ENCODE results near the gene CYP4X1.
"Not testable (repeated sequence)": the region's sequence is repeated elsewhere in the genome, so short reads cannot be mapped to it uniquely, and the experiment has no call there.

The CYP4X1 gene

GRCh38 chr1:47023268-47024140 lies at the start of gene CYP4X1:
CYP4X1 (plus strand) TSS chr1:47023669; CDS start chr1:47023818, 149 bp downstream.
- no peak within 1 kb of the TSS for H3K9ac ChIP-seq (ENCODE audit: low read length)
- H3K4me1 ChIP-seq (ENCODE audit: control insufficient read depth, insufficient read depth, low read length) = no peaks in the 10 kb centered on the region
- no peaks in the 10 kb centered on the region for H3K36me3 ChIP-seq (ENCODE audit: control insufficient read depth, insufficient read depth, low read length)
- H3K27ac ChIP-seq (ENCODE audit: low read depth, low read length) = no peak within 1 kb of the TSS
- no peak within 1 kb of the TSS for H3K4me3 ChIP-seq (ENCODE audit: low read length)
- no peaks in the 10 kb centered on the region for H3K27me3 ChIP-seq (ENCODE audit: control insufficient read depth, insufficient read depth, low read length)

GRCh38 chr1:46983166-46983829 lies 40.2 kb upstream of the CYP4X1 start:
- H3K27ac ChIP-seq (ENCODE audit: low read depth, low read length) = no peak overlapping the region
- H3K9ac ChIP-seq (ENCODE audit: low read length) = no peak overlapping the region
- no peaks in the 10 kb centered on the region for H3K36me3 ChIP-seq (ENCODE audit: control insufficient read depth, insufficient read depth, low read length)
- H3K4me3 ChIP-seq (ENCODE audit: low read length) = no peak overlapping the region
- H3K27me3 ChIP-seq (ENCODE audit: control insufficient read depth, insufficient read depth, low read length) = no peaks in the 10 kb centered on the region
- no peaks in the 10 kb centered on the region for H3K4me1 ChIP-seq (ENCODE audit: control insufficient read depth, insufficient read depth, low read length)

GRCh38 chr1:46983830-46984586 lies 39.5 kb upstream of the CYP4X1 start:
- H3K36me3 ChIP-seq (ENCODE audit: control insufficient read depth, insufficient read depth, low read length) = no peaks in the 10 kb centered on the region

DNA sequence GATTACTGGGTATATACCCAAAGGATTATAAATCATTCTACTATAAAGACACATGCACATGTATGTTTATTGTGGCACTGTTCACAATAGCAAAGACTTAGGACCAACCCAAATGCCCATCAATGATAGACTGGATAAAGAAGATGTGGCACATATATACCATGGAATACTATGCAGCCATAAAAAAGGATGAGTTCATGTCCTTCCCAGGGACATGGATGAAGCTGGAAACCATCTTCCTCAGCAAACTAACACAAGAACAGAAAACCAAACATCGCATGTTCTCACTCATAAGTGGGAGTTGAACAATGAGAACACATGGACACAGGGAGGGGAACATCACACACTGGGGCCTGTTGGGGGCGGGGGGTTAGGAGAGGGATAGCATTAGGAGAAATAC lies 32.9 kb upstream of the CYP4X1 start:
- not testable (repeated sequence) for H3K9ac ChIP-seq (ENCODE audit: low read length); H3K27me3 ChIP-seq (ENCODE audit: control insufficient read depth, insufficient read depth, low read length); H3K4me3 ChIP-seq (ENCODE audit: low read length); H3K4me1 ChIP-seq (ENCODE audit: control insufficient read depth, insufficient read depth, low read length); H3K36me3 ChIP-seq (ENCODE audit: control insufficient read depth, insufficient read depth, low read length); H3K27ac ChIP-seq (ENCODE audit: low read depth, low read length)

More at GRCh38 chr1:46983830-46984586, 39.5 kb upstream of the CYP4X1 start:
- Histone ChIP-seq H3K4me3 (ENCODE audit: low read length) (no peak overlapping the region), H3K9ac (ENCODE audit: low read length) (no peak overlapping the region), H3K27ac (ENCODE audit: low read depth, low read length) (no peak overlapping the region), H3K4me1 (ENCODE audit: control insufficient read depth, insufficient read depth, low read length) (no peaks in the 10 kb centered on the region), H3K27me3 (ENCODE audit: control insufficient read depth, insufficient read depth, low read length) (no peaks in the 10 kb centered on the region)

DNA sequence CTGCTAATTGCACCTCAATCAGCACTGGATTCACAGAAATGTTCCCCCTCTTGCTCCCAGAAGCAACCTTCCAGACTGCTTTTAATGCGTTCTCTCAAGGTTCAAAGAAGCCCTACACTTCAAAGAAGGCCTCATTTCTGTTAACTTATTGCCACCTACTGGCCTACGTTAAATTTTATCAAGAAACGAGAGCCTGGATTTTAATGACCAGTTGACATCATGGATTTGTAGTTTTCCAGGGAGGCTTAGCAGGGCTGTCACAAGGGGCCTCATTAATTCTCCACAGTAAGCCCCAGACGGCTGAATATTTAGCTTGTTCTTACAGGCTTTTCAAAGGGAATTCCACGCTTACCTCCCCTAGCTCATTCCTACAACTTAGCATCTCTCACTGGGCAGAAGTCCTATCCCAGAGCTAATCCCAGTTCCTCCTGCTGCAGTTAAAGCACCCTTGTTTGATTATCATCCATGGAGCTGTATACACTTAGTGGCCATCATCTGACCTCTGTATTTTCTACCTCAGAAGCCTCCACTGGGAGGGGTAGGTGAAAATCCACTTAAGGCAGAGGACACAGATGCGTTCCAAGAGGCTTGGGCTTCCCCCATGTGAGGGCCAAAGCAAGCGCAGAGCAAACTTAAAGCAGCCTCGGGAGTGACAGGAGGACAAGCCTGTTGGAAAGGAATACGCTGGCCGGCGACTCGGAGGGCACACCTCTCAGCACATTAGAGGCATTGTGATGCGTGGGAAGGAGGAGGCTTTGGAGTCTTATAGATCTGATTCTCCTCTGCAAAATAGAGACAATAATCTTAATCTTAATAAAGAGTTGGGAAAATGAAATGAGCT lies 32.2 kb upstream of the CYP4X1 start:
- Histone ChIP-seq H3K4me1 (ENCODE audit: control insufficient read depth, insufficient read depth, low read length) (no peaks in the 10 kb centered on the region), H3K27ac (ENCODE audit: low read depth, low read length) (no peak overlapping the region), H3K9ac (ENCODE audit: low read length) (no peak overlapping the region), H3K36me3 (ENCODE audit: control insufficient read depth, insufficient read depth, low read length) (no peaks in the 10 kb centered on the region), H3K27me3 (ENCODE audit: control insufficient read depth, insufficient read depth, low read length) (no peaks in the 10 kb centered on the region), H3K4me3 (ENCODE audit: low read length) (no peak overlapping the region)

- Histone ChIP-seq H3K27me3 (ENCODE audit: control insufficient read depth, insufficient read depth, low read length) (no peaks in the 10 kb centered on the region), H3K27ac (ENCODE audit: low read depth, low read length) (no peak overlapping the region), H3K9ac (ENCODE audit: low read length) (no peak overlapping the region), H3K36me3 (ENCODE audit: control insufficient read depth, insufficient read depth, low read length) (no peaks in the 10 kb centered on the region), H3K4me1 (ENCODE audit: control insufficient read depth, insufficient read depth, low read length) (no peaks in the 10 kb centered on the region), H3K4me3 (ENCODE audit: low read length) (no peak overlapping the region)
Measured at GRCh38 chr1:46996659-46997281, 26.7 kb upstream of the CYP4X1 start.

DNA sequence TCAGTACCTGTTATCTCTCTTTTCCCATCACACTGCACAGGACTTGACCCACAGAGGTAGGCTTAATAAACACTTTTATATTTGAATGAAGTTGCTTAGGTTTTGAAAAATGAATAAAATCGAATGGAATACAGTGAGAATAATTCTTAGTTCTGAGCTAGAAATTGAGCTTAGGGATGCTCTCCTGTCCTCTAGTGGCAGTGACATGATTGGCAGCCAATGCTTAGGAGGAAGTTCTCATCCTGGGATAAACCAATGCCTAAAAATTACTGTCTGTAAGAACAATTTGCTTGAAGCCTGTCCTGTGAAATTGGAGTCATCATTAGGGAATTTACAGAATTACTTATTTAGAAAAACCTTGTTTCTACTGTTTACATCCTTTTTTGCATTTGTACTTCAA lies 21.3 kb upstream of the CYP4X1 start:
- Histone ChIP-seq H3K27me3 (ENCODE audit: control insufficient read depth, insufficient read depth, low read length) (no peaks in the 10 kb centered on the region), H3K36me3 (ENCODE audit: control insufficient read depth, insufficient read depth, low read length) (no peaks in the 10 kb centered on the region)

GRCh38 chr1:47003896-47004403 lies 19.5 kb upstream of the CYP4X1 start:
- Histone ChIP-seq H3K4me3 (ENCODE audit: low read length) (no peak overlapping the region), H3K27me3 (ENCODE audit: control insufficient read depth, insufficient read depth, low read length) (no peaks in the 10 kb centered on the region), H3K27ac (ENCODE audit: low read depth, low read length) (no peak overlapping the region), H3K9ac (ENCODE audit: low read length) (no peak overlapping the region), H3K4me1 (ENCODE audit: control insufficient read depth, insufficient read depth, low read length) (no peaks in the 10 kb centered on the region), H3K36me3 (ENCODE audit: control insufficient read depth, insufficient read depth, low read length) (no peaks in the 10 kb centered on the region)

More for the DNA sequence above, 21.3 kb upstream of the CYP4X1 start:
- Histone ChIP-seq H3K4me3 (ENCODE audit: low read length) (no peak overlapping the region), H3K9ac (ENCODE audit: low read length) (no peak overlapping the region), H3K27ac (ENCODE audit: low read depth, low read length) (no peak overlapping the region), H3K4me1 (ENCODE audit: control insufficient read depth, insufficient read depth, low read length) (no peaks in the 10 kb centered on the region)

DNA sequence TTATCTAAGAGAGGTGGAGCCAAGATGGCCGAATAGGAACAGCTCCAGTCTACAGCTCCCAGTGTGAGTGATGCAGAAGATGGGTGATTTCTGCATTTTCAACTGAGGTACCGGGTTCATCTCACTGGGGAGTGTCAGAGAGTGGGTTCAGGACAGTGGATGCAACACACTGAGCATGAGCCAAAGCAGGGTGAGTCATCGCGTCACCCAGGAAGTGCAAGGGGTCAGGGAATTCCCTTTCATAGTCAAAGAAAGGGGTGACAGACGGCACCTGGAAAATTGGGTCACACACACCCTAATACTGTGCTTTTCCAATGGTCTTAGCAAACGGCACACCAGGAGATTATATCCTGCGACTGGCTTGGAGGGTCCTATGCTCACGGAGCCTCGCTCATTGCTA lies 17.0 kb upstream of the CYP4X1 start:
- H3K27me3 ChIP-seq (ENCODE audit: control insufficient read depth, insufficient read depth, low read length); H3K27ac ChIP-seq (ENCODE audit: low read depth, low read length); H3K9ac ChIP-seq (ENCODE audit: low read length); H3K36me3 ChIP-seq (ENCODE audit: control insufficient read depth, insufficient read depth, low read length); H3K4me1 ChIP-seq (ENCODE audit: control insufficient read depth, insufficient read depth, low read length); H3K4me3 ChIP-seq (ENCODE audit: low read length): not testable (repeated sequence)

DNA sequence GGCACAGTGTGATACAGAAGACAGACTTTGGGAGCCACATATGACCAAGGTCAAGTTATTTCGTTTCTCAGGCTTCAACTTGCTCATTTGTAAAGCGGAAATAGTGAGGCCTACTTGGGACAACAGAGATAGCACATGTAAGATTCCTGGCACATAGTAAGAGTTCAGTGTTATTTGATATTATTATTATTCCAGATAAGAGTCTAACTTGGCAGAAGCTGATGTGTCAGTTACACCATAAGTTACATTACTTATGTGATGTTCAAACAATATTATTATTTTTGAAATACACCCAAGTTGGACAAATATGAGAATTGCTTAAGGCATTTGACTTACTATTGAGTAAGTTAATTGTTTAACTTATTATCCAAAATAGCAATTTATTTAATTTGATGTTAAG lies 10.2 kb upstream of the CYP4X1 start:
- no peak overlapping the region for H3K27ac ChIP-seq (ENCODE audit: low read depth, low read length)
- no peaks in the 10 kb centered on the region for H3K27me3 ChIP-seq (ENCODE audit: control insufficient read depth, insufficient read depth, low read length)
- H3K36me3 ChIP-seq (ENCODE audit: control insufficient read depth, insufficient read depth, low read length) = no peaks in the 10 kb centered on the region
- no peaks in the 10 kb centered on the region for H3K4me1 ChIP-seq (ENCODE audit: control insufficient read depth, insufficient read depth, low read length)
- H3K4me3 ChIP-seq (ENCODE audit: low read length) = no peak overlapping the region
- H3K9ac ChIP-seq (ENCODE audit: low read length) = no peak overlapping the region

DNA sequence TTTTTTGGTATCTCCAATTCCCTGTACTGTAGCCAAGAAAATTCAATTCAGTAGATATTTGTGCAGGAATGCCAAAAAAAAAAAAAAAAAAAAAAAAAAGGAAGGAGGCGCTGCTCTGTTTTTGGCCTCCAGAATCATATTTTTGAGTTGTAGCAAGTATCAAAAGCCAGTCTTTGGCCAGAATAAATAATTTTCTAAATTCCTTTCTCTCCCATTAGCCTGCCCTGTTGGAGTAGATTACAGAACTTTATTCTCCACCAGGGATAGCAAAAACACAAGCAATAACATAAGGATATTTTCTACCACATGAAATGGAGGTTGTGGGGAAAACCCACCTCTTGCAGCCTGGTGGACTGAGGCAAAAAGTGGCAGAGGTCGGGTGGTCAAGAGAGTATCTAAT lies 2.4 kb upstream of the CYP4X1 start:
- H3K27me3 ChIP-seq (ENCODE audit: control insufficient read depth, insufficient read depth, low read length) = no peaks in the 10 kb centered on the region
- H3K4me1 ChIP-seq (ENCODE audit: control insufficient read depth, insufficient read depth, low read length) = no peaks in the 10 kb centered on the region
- H3K36me3 ChIP-seq (ENCODE audit: control insufficient read depth, insufficient read depth, low read length) = no peaks in the 10 kb centered on the region
- H3K4me3 ChIP-seq (ENCODE audit: low read length) = no peak overlapping the region
- no peak overlapping the region for H3K27ac ChIP-seq (ENCODE audit: low read depth, low read length)
- H3K9ac ChIP-seq (ENCODE audit: low read length) = no peak overlapping the region
